ENCODE measurements around the gene MSANTD7.

DNA sequence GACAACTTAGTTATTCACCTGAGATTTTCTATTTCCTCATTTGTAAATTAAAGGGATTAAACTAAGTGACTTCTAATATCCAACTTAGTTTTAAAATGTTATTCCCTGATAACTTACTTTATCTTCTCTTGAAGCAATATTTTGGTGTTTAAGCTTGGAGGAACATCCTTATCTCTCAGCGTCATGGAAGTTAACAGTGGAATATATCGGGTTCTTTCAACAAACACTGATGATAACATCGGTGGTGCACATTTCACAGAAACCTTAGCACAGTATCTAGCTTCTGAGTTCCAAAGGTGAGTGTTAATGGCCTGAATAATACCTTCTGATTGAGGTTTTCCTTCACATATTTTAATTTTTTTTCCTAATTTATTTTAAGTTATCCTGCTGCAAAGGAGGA lies 14.1 kb downstream of the MSANTD7 start:
- TF ChIP-seq, protein P1, sequence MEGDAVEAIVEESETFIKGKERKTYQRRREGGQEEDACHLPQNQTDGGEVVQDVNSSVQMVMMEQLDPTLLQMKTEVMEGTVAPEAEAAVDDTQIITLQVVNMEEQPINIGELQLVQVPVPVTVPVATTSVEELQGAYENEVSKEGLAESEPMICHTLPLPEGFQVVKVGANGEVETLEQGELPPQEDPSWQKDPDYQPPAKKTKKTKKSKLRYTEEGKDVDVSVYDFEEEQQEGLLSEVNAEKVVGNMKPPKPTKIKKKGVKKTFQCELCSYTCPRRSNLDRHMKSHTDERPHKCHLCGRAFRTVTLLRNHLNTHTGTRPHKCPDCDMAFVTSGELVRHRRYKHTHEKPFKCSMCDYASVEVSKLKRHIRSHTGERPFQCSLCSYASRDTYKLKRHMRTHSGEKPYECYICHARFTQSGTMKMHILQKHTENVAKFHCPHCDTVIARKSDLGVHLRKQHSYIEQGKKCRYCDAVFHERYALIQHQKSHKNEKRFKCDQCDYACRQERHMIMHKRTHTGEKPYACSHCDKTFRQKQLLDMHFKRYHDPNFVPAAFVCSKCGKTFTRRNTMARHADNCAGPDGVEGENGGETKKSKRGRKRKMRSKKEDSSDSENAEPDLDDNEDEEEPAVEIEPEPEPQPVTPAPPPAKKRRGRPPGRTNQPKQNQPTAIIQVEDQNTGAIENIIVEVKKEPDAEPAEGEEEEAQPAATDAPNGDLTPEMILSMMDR (IDR thresholded peaks at IDR 0.05) = no peak
- no peak for TF ChIP-seq POLR2AphosphoS5 (IDR thresholded peaks at IDR 0.05; ENCODE audit: insufficient read depth in 1 of 2, low read depth in 1 of 2)
